HepG2 (cell line): Measurements from ENCODE around the gene SETD1B. TPM values are rescaled to one million over a fixed set of nuclear protein-coding genes. Genes with fewer than 3 reads are reported as not detected.

Experiments
- ATAC-seq: fragments of 200-7000 bp; cut with Tn5 transposase; 3 replicates; pipeline ENCODE4 v1.9.1; 2020; ENCODE audit warnings: mild to moderate bottlenecking, moderate library complexity
- BruUV-seq: library from RNA; stranded (reverse); fragments of 400-500 nt; replicated peaks from 2 replicates; lab custom pipeline; 2021; lab: Mats Ljungman, UMichigan
- CTCF ChIA-PET: fragments of 300-600 bp; formaldehyde crosslinking; extraction: SDS; loops from one replicate; lab custom pipeline; 2021; ENCODE audit warnings: low total read pairs, inconsistent platforms, low intra/inter-chr PET ratio; lab: Yijun Ruan, JAX
- POLR2A ChIA-PET: fragments of 350-600 bp; sonication (Branson Sonifier 250); formaldehyde crosslinking; loops from one replicate; lab custom pipeline; 2020; ENCODE audit warnings: antibody characterized with exemption, inconsistent platforms; lab: Yijun Ruan, JAX
- DNase-seq: peaks from one replicate; pipeline ENCODE4 v3.0.0-alpha.2; 2015; ENCODE audit warnings: low spot score
- FAIRE-seq: peaks from 3 replicates; lab custom pipeline; 2011; peaks lifted over from hg19 to GRCh38; lab: Jason Lieb, UNC
- H2AFZ ChIP-seq: one replicate; pipeline ENCODE4 v1.6.1; 2011; ENCODE audit warnings: low read length, inconsistent platforms
- H3K27ac ChIP-seq: fragments of 300-600 bp; 3 replicates; pipeline ENCODE4 v1.8.0; 2011; ENCODE audit warnings: mixed run types, mild to moderate bottlenecking, mixed read lengths, low read length, inconsistent platforms; ENCODE audit not compliant: insufficient read depth; ENCODE audit errors: extremely low read length
- H3K27me3 ChIP-seq, 2 experiments: fragments of 200-600 bp in 1 of 2; 2 replicates in 1 of 2; 3 replicates in 1 of 2; pipeline versions ENCODE4 v1.6.0 to v1.8.0; 2011; ENCODE audit warnings: low read length in 2 of 2, mild to moderate bottlenecking in 2 of 2, moderate library complexity in 2 of 2, inconsistent platforms in 1 of 2; ENCODE audit not compliant: insufficient read depth in 2 of 2, control insufficient read depth in 1 of 2
- H3K36me3 ChIP-seq, 2 experiments: fragments of 200-600 bp in 1 of 2; replicated peaks in 1 of 2; 2 replicates in 1 of 2; 3 replicates in 1 of 2; pipeline versions ENCODE4 v1.5.1 to v1.8.0; 2011; ENCODE audit warnings: low read length in 2 of 2, inconsistent platforms in 1 of 2; ENCODE audit not compliant: insufficient read depth in 2 of 2, control insufficient read depth in 1 of 2
- H3K4me1 ChIP-seq: 2 replicates; pipeline ENCODE4 v1.5.1; 2012; ENCODE audit warnings: low read length, inconsistent platforms; ENCODE audit not compliant: insufficient read depth
- H3K4me2 ChIP-seq: 2 replicates; pipeline ENCODE4 v1.6.0; 2011; ENCODE audit warnings: low read depth, low read length, inconsistent platforms
- H3K4me3 ChIP-seq, 3 experiments: fragments of 200-600 bp in 1 of 3; sonication (generic), shearing (Covaris generic) in 1 of 3; replicated peaks in 1 of 3; 2 replicates each; pipeline ENCODE4 v1.5.1; 2011 to 2016; ENCODE audit warnings: low read length in 3 of 3, inconsistent platforms in 2 of 3, low read depth in 2 of 3, mild to moderate bottlenecking in 2 of 3, control low read depth in 1 of 3, mixed read lengths in 1 of 3; ENCODE audit not compliant: insufficient read depth in 1 of 3
- H3K79me2 ChIP-seq: one replicate; pipeline ENCODE4 v1.6.1; 2011; ENCODE audit warnings: low read length, inconsistent platforms; ENCODE audit not compliant: insufficient read depth
- H3K9ac ChIP-seq: 2 replicates; pipeline ENCODE4 v1.6.0; 2011; ENCODE audit warnings: mild to moderate bottlenecking, low read depth, low read length, inconsistent platforms; ENCODE audit not compliant: insufficient read depth
- H3K9me3 ChIP-seq: 2 replicates; pipeline ENCODE4 v1.5.1; 2012; ENCODE audit warnings: mild to moderate bottlenecking, low read length
- H4K20me1 ChIP-seq: 2 replicates; pipeline ENCODE4 v1.6.0; 2011; ENCODE audit warnings: inconsistent platforms, mild to moderate bottlenecking, low read length, moderate library complexity; ENCODE audit not compliant: insufficient read depth
- GPN1 ChIP-seq: sonication (generic); formaldehyde crosslinking; IDR thresholded peaks from 2 replicates; pipeline ENCODE4 v1.5.1; 2020; ENCODE audit warnings: missing genetic modification reagents, borderline replicate concordance
- KDM2A ChIP-seq: sonication (generic); formaldehyde crosslinking; IDR thresholded peaks from 2 replicates; pipeline ENCODE4 v1.4.0; 2020; ENCODE audit warnings: low read depth, missing genetic modification reagents, borderline replicate concordance
- PATZ1 ChIP-seq: sonication (generic); formaldehyde crosslinking; IDR thresholded peaks from 2 replicates; pipeline ENCODE4 v1.4.0; 2020; ENCODE audit warnings: missing genetic modification reagents
- ZNF670 ChIP-seq: sonication (generic); formaldehyde crosslinking; IDR thresholded peaks from 2 replicates; pipeline ENCODE4 v1.8.0; 2022; ENCODE audit warnings: mild to moderate bottlenecking, missing genetic modification reagents, borderline replicate concordance
- WGBS: methylation state at CpG from one replicate; pipeline ENCODE4 v1.1.6; 2017; ENCODE audit warnings: low lambda C conversion rate; 5-methylcytosine and 5-hydroxymethylcytosine counted together
- in situ Hi-C: cut with HindIII; loops from 2 replicates; pipeline ENCODE4 v1.10.0; 2017; ENCODE audit warnings: low pct_unique_long_range_greater_than_20kb; ENCODE audit not compliant: extremely low pct_ligation_motif_present
- intact Hi-C: fragments of 100-400 bp; cut with micrococcal nuclease; formaldehyde crosslinking; loops from one replicate; pipeline ENCODE4 v1.10.0; 2022; ENCODE audit not compliant: unreplicated experiment
- polyA plus RNA-seq, 8 experiments: library from polyadenylated mRNA; depleted of rRNA in 3 of 8; stranded (reverse) in 7 of 8; unstranded in 1 of 8; fragments of >200 nt; fragmentation: Illumina TruSeq in 4 of 8; extraction: Trizol in 4 of 8; gene quantifications; 2 replicates each; pipeline versions ENCODE4 v1.2.1 to v1.2.3, GENCODE V29; 2011 to 2016; ENCODE audit warnings: low read depth in 4 of 8, missing spikeins in 1 of 8, mixed read lengths in 1 of 8; ENCODE audit not compliant: insufficient read depth in 1 of 8
- total RNA-seq, 5 experiments: library from RNA; depleted of rRNA; stranded (reverse); fragments of >200 nt; fragmentation: Illumina TruSeq; extraction: Trizol; gene quantifications; 2 replicates each; pipeline ENCODE4 v1.2.3, GENCODE V29; 2016; ENCODE audit warnings: low read depth in 1 of 5

Gene SETD1B
- total and polyA plus RNA-seq, 2 of the 13 experiments (the other 11 are each of a cell fraction or from before 2014, with no cell fraction given) = 1.1 to 1.4 TPM

GRCh38 chr12:121781484-121781997 is 22.3 kb upstream of the SETD1B start:
- peaks cover 37% of the 10 kb centered on the region for H3K4me1 ChIP-seq
- peaks cover 3% of the 10 kb centered on the region; the same call in 1 of the 2 replicates for H4K20me1 ChIP-seq
- ChIA-PET CTCF (interaction anchor here (1.3 kb wide), 1 partner anchor 13 kb away, joined by 4 read pairs; no protein-coding TSS in a partner anchor), POLR2A (interaction anchor here (0.6 to 2.7 kb wide), 11 partner anchors 8 to 107 kb away, joined by 3 to 18 read pairs (median 7); partner anchors contain the start of genes PSMD9, RHOF and TMEM120B)
- H3K4me3 ChIP-seq = peak overlapping the region in 1 of 3 experiments; percentile 37; a peak in 2 of 6 replicates
- ATAC-seq = peak; percentile 17
- H3K9me3 ChIP-seq = no peaks in the 10 kb centered on the region
- H3K9ac ChIP-seq = peak overlapping the region; percentile 44; the same call in 1 of the 2 replicates
- peak overlapping the region; percentile 14 for H3K27ac ChIP-seq
- H2AFZ ChIP-seq = no peak overlapping the region
- H3K27me3 ChIP-seq = no peaks in the 10 kb centered on the region; a peak in 1 of 5 replicates
- peaks cover 4% of the 10 kb centered on the region for H3K79me2 ChIP-seq
- no peak for DNase-seq
- 66% methylated on average over 9 of the region's 12 CpGs for WGBS
- intact Hi-C loops = no loop called here
- in situ Hi-C loops = no loop called here
- no peak for FAIRE-seq
- peak overlapping the region; percentile 59 for H3K4me2 ChIP-seq
- BruUV-seq = no TSS peak
- peaks cover 0 to 7% of the 10 kb centered on the region in 2 experiments; a peak in 2 of 5 replicates for H3K36me3 ChIP-seq
- peak; percentile 46; the same call in 1 of the 2 replicates for TF ChIP-seq PATZ1 (CRISPR knock-in tag)
- TF ChIP-seq ZNF670 (CRISPR knock-in tag) = no peak
- 0 out of 2 replicates have a peak, but pooled peaks have one; percentile 14 for TF ChIP-seq KDM2A
- TF ChIP-seq GPN1 (CRISPR knock-in tag) = no peak
